CD14-positive monocyte (primary cell): ENCODE measurements around the gene FKBP15. TPM values are rescaled to one million over a fixed set of nuclear protein-coding genes. Genes with fewer than 3 reads are reported as not detected.

ENCODE experiments used
- DNase-seq, 3 donors: peaks; one replicate each; pipeline ENCODE4 v3.0.0-alpha.2; 2011 to 2022
- H2AFZ ChIP-seq: 2 replicates; pipeline ENCODE4 v1.6.0; 2012; ENCODE audit warnings: mild to moderate bottlenecking, low read depth, low read length, inconsistent platforms; ENCODE audit not compliant: insufficient read depth, poor library complexity, severe bottlenecking
- H3K27ac ChIP-seq, 2 donors: 1 replicate in 1 of 2; 2 replicates in 1 of 2; pipeline ENCODE4 v1.5.1; 2012 to 2013; ENCODE audit warnings: low read length in 2 of 2, control low read depth in 1 of 2, inconsistent platforms in 1 of 2, low read depth in 1 of 2, mild to moderate bottlenecking in 1 of 2
- H3K27me3 ChIP-seq, 2 donors: one replicate each; pipeline versions ENCODE4 v1.6.0 to v1.6.1; 2011 to 2013; ENCODE audit warnings: low read length in 2 of 2; ENCODE audit not compliant: control insufficient read depth in 2 of 2, insufficient read depth in 2 of 2
- H3K36me3 ChIP-seq, 2 donors: replicated peaks in 1 of 2; 1 replicate in 1 of 2; 2 replicates in 1 of 2; pipeline versions ENCODE4 v1.5.1 to v1.6.1; 2012 to 2013; ENCODE audit warnings: low read length in 2 of 2, control low read depth in 1 of 2, inconsistent platforms in 1 of 2, mild to moderate bottlenecking in 1 of 2; ENCODE audit not compliant: insufficient read depth in 2 of 2, control insufficient read depth in 1 of 2
- H3K4me1 ChIP-seq, 2 donors: 1 replicate in 1 of 2; 2 replicates in 1 of 2; pipeline versions ENCODE4 v1.5.1 to v1.6.1; 2012 to 2013; ENCODE audit warnings: low read length in 2 of 2, control low read depth in 1 of 2, inconsistent platforms in 1 of 2, mild to moderate bottlenecking in 1 of 2, moderate library complexity in 1 of 2; ENCODE audit not compliant: insufficient read depth in 2 of 2, control insufficient read depth in 1 of 2
- H3K4me2 ChIP-seq: replicated peaks from 2 replicates; pipeline ENCODE3; 2012; ENCODE audit warnings: low read length, moderate library complexity, mild to moderate bottlenecking; ENCODE audit not compliant: poor library complexity, severe bottlenecking; ENCODE audit errors: extremely low read depth
- H3K4me3 ChIP-seq, 3 experiments: fragments of 200-600 bp in 1 of 3; sonication (generic) in 1 of 3; replicated peaks in 1 of 3; 1 replicate in 2 of 3; 2 replicates in 1 of 3; pipeline ENCODE4 v1.5.1; 2011 to 2013; ENCODE audit warnings: low read length in 3 of 3, mild to moderate bottlenecking in 3 of 3, control low read depth in 2 of 3, low read depth in 2 of 3, inconsistent platforms in 1 of 3, moderate library complexity in 1 of 3
- H3K79me2 ChIP-seq: 2 replicates; pipeline ENCODE4 v1.6.0; 2012; ENCODE audit warnings: mild to moderate bottlenecking, control low read depth, inconsistent platforms, low read length, moderate library complexity; ENCODE audit not compliant: insufficient read depth
- H3K9ac ChIP-seq: 2 replicates; pipeline ENCODE4 v1.6.0; 2017; ENCODE audit warnings: low read length, mild to moderate bottlenecking; ENCODE audit not compliant: insufficient read depth, poor library complexity, severe bottlenecking
- H3K9me3 ChIP-seq, 2 donors: replicated peaks in 1 of 2; 1 replicate in 1 of 2; 2 replicates in 1 of 2; pipeline versions ENCODE4 v1.5.1 to v1.6.1; 2012 to 2013; ENCODE audit warnings: low read length in 2 of 2, control low read depth in 1 of 2; ENCODE audit not compliant: control insufficient read depth in 1 of 2, insufficient read depth in 1 of 2
- H4K20me1 ChIP-seq: 2 replicates; pipeline ENCODE4 v1.6.0; 2012; ENCODE audit warnings: mild to moderate bottlenecking, low read length, control low read depth, moderate library complexity; ENCODE audit not compliant: insufficient read depth
- H3K27ac Mint-ChIP-seq, 7 donors: one replicate each; pipeline ENCODE4 v1.8.0; 2020; ENCODE audit warnings: mild to moderate bottlenecking in 7 of 7, mixed read lengths in 7 of 7, moderate library complexity in 6 of 7, inconsistent platforms in 2 of 7
- H3K27me3 Mint-ChIP-seq, 3 donors: one replicate each; pipeline ENCODE4 v1.8.0; 2021 to 2022; ENCODE audit warnings: low read depth in 3 of 3, mild to moderate bottlenecking in 3 of 3, mixed read lengths in 3 of 3, moderate library complexity in 3 of 3, inconsistent platforms in 1 of 3
- H3K36me3 Mint-ChIP-seq, 2 donors: one replicate each; pipeline ENCODE4 v1.8.0; 2020; ENCODE audit warnings: mixed read lengths in 2 of 2, inconsistent platforms in 1 of 2, mild to moderate bottlenecking in 1 of 2
- H3K4me1 Mint-ChIP-seq: one replicate; pipeline ENCODE4 v1.8.0; 2020; ENCODE audit warnings: mild to moderate bottlenecking, mixed read lengths
- H3K4me3 Mint-ChIP-seq, 2 donors: one replicate each; pipeline ENCODE4 v1.8.0; 2020; ENCODE audit warnings: mild to moderate bottlenecking in 2 of 2, mixed read lengths in 2 of 2, moderate library complexity in 1 of 2
- H3K9me3 Mint-ChIP-seq, 7 donors: one replicate each; pipeline ENCODE4 v1.8.0; 2020 to 2022; ENCODE audit warnings: mixed read lengths in 7 of 7, mild to moderate bottlenecking in 6 of 7, moderate library complexity in 6 of 7, inconsistent platforms in 2 of 7
- CTCF ChIP-seq: fragments of 200-600 bp; IDR thresholded peaks from one replicate; pipeline ENCODE4 v1.8.0; 2022; ENCODE audit warnings: antibody characterized with exemption, mild to moderate bottlenecking
- WGBS: methylation state at CpG from one replicate; pipeline ENCODE4 v1.1.5; 2013; ENCODE audit warnings: missing lambda C conversion rate; ENCODE audit not compliant: insufficient coverage; 5-methylcytosine and 5-hydroxymethylcytosine counted together
- intact Hi-C, 2 donors: fragments of 100-400 bp; cut with micrococcal nuclease; formaldehyde crosslinking; loops; one replicate each; pipeline versions ENCODE4 v1.15.0 to v1.15.1; 2023
- polyA plus RNA-seq, 3 donors: library from polyadenylated mRNA; depleted of rRNA in 1 of 3; unstranded in 2 of 3; stranded (reverse) in 1 of 3; fragments of 300-500 nt in 2 of 3; fragments of >200 nt in 1 of 3; fragmentation: Illumina TruSeq in 2 of 3; gene quantifications; 1 replicate in 2 of 3; 2 replicates in 1 of 3; pipeline ENCODE4 v1.2.3, GENCODE V29; 2012 to 2021

FKBP15 gene
- polyA plus RNA-seq, 3 donors = 32.3 to 120 (median 55.7) TPM

- H3K79me2 ChIP-seq = peaks cover 17% of the 10 kb centered on the region
- Mint-ChIP-seq H3K27me3 (no peaks in the 10 kb centered on the region), H3K27ac (peak overlapping the region in 1 of 7 donors; percentile 34), H3K9me3 (peaks cover 0 to 14% (median 2%) of the 10 kb centered on the region in 7 donors), H3K4me3 (no peak overlapping the region), H3K36me3 (peaks cover 91 to 96% of the 10 kb centered on the region in 2 donors), H3K4me1 (peaks cover 17% of the 10 kb centered on the region)
- TF ChIP-seq CTCF = no peak
- no peak for DNase-seq
- H2AFZ ChIP-seq = no peak overlapping the region
- H3K27me3 ChIP-seq = no peaks in the 10 kb centered on the region
- H3K36me3 ChIP-seq = peaks cover 92 to 98% of the 10 kb centered on the region in 2 donors
- H3K9me3 ChIP-seq = no peaks in the 10 kb centered on the region
- WGBS = 100% methylated on average over 2 of the region's 3 CpGs
- H3K9ac ChIP-seq = no peak overlapping the region
- H4K20me1 ChIP-seq = peaks cover 86% of the 10 kb centered on the region
- no peak overlapping the region for H3K4me2 ChIP-seq
- intact Hi-C loops = no loop called here
- no peak overlapping the region for H3K4me3 ChIP-seq
- no peak overlapping the region for H3K27ac ChIP-seq
- H3K4me1 ChIP-seq = peaks cover 0 to 5% of the 10 kb centered on the region in 2 donors
Measured at GRCh38 chr9:113173341-113173740, 47.7 kb downstream of the FKBP15 start.

- intact Hi-C loops = no loop called here
- WGBS = no CpG with 5 or more reads among the region's 5 CpGs
Measured at GRCh38 chr9:113168809-113169208, 52.3 kb downstream of the FKBP15 start.

More at GRCh38 chr9:113168809-113169208, 52.3 kb downstream of the FKBP15 start:
- peaks cover 94 to 98% of the 10 kb centered on the region in 2 donors for H3K36me3 Mint-ChIP-seq
- DNase-seq = no peak
- peak overlapping the region in 6 of 7 donors; percentile 6 to 87 (median 52) for H3K27ac Mint-ChIP-seq
- H3K4me1 Mint-ChIP-seq = no peaks in the 10 kb centered on the region
- no peak overlapping the region for H3K9ac ChIP-seq
- H3K4me1 ChIP-seq = no peaks in the 10 kb centered on the region
- peaks cover 94 to 98% of the 10 kb centered on the region in 2 donors for H3K36me3 ChIP-seq
- H3K79me2 ChIP-seq = peaks cover 12% of the 10 kb centered on the region
- H3K27me3 Mint-ChIP-seq = peaks cover 0 to 1% (median 0%) of the 10 kb centered on the region in 3 donors
- no peak overlapping the region for H3K4me3 ChIP-seq
- H3K9me3 ChIP-seq = no peaks in the 10 kb centered on the region
- peak overlapping the region in 1 of 2 donors; percentile 67 for H3K27ac ChIP-seq
- no peak overlapping the region for H3K4me2 ChIP-seq
- no peak overlapping the region for H2AFZ ChIP-seq
- no peak overlapping the region for H3K4me3 Mint-ChIP-seq
- peaks cover 0 to 8% (median 0%) of the 10 kb centered on the region in 7 donors for H3K9me3 Mint-ChIP-seq
- no peak for TF ChIP-seq CTCF
- H3K27me3 ChIP-seq = no peaks in the 10 kb centered on the region
- H4K20me1 ChIP-seq = peaks cover 95% of the 10 kb centered on the region
